OCI-LY7 (cell line): ENCODE measurements around the gene ELMO1.

Experiments used
- EZH2phosphoT487 ChIP-seq: fragments of 200-600 bp; sonication (generic); IDR thresholded peaks from 2 replicates; pipeline ENCODE4 v1.6.1; 2018; ENCODE audit warnings: low read depth, borderline replicate concordance, mild to moderate bottlenecking, mixed run types, antibody characterized with exemption, low read length, moderate library complexity, mixed read lengths
- TF ChIP-seq, protein P1 (sequence below): fragments of 200-600 bp; sonication (generic); conservative IDR thresholded peaks from 2 replicates; pipeline ENCODE4 v1.5.1; 2014; ENCODE audit warnings: mild to moderate bottlenecking, antibody characterized with exemption, low read length, moderate library complexity, mixed read lengths

DNA sequence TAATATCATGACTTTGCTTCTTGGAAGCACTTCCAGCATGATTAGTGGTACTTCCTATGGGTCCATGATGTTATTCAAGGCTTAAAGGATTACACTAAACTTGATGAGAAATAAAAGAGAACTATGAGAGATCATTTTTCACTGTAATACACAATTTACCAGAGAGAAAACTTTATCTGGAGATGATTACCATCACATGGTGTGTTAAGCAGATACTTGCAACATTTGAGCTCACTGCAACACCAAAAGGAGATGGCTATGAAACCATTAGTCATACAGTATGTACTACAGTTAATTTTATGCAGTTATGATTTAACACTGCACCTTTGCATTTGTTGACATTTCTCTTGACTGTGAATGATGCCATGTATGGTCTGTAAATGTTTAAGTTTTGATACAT lies 413.0 kb downstream of the ELMO1 start:
- no peak for TF ChIP-seq EZH2phosphoT487
- TF ChIP-seq, protein P1, sequence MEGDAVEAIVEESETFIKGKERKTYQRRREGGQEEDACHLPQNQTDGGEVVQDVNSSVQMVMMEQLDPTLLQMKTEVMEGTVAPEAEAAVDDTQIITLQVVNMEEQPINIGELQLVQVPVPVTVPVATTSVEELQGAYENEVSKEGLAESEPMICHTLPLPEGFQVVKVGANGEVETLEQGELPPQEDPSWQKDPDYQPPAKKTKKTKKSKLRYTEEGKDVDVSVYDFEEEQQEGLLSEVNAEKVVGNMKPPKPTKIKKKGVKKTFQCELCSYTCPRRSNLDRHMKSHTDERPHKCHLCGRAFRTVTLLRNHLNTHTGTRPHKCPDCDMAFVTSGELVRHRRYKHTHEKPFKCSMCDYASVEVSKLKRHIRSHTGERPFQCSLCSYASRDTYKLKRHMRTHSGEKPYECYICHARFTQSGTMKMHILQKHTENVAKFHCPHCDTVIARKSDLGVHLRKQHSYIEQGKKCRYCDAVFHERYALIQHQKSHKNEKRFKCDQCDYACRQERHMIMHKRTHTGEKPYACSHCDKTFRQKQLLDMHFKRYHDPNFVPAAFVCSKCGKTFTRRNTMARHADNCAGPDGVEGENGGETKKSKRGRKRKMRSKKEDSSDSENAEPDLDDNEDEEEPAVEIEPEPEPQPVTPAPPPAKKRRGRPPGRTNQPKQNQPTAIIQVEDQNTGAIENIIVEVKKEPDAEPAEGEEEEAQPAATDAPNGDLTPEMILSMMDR: no peak
